ENCODE data around the gene RPH3AL. TPM values are rescaled to one million over a fixed set of nuclear protein-coding genes. Genes with fewer than 3 reads are reported as not detected.
"Not testable (repeated sequence)": the region's sequence is repeated elsewhere in the genome, so short reads cannot be mapped to it uniquely, and the experiment has no call there.

RPH3AL gene
- total RNA-seq, 2 donors from 2014 or later: 11.7 to 17.8 TPM

GRCh38 chr17:216625-217024 lies 136.0 kb downstream of the RPH3AL start:
- intact Hi-C loops (cut with DNase I): no loop called here
- DNase-seq (ENCODE audit: low spot score): no peak
- Histone ChIP-seq H3K9me3 (no peaks in the 10 kb centered on the region), H3K27ac (no peak overlapping the region), H3K27me3 (replicated peaks; ENCODE audit: insufficient read depth) (no peaks in the 10 kb centered on the region), H3K4me3 (no peak overlapping the region), H3K4me1 (replicated peaks) (no peaks in the 10 kb centered on the region), H3K36me3 (no peaks in the 10 kb centered on the region)
- WGBS: 44% methylated on average over 2 of the region's 2 CpGs
- TF ChIP-seq POLR2AphosphoS5 (IDR thresholded peaks at IDR 0.05) (no peak), CTCF (IDR thresholded peaks at IDR 0.05) (no peak), POLR2A (IDR thresholded peaks at IDR 0.05) (no peak)

GRCh38 chr17:215563-216478 lies 136.8 kb downstream of the RPH3AL start:
- H3K27ac ChIP-seq; H3K4me1 ChIP-seq (replicated peaks); H3K27me3 ChIP-seq (replicated peaks; ENCODE audit: insufficient read depth); H3K36me3 ChIP-seq; H3K4me3 ChIP-seq; H3K9me3 ChIP-seq; DNase-seq (ENCODE audit: low spot score); intact Hi-C loops (cut with DNase I): not testable (repeated sequence)
- WGBS: 70% methylated on average over 21 of the region's 29 CpGs

- Histone ChIP-seq H3K27me3 (replicated peaks; ENCODE audit: insufficient read depth) (no peaks in the 10 kb centered on the region), H3K27ac (no peak overlapping the region), H3K4me1 (replicated peaks) (no peaks in the 10 kb centered on the region), H3K9me3 (no peaks in the 10 kb centered on the region), H3K4me3 (no peak overlapping the region), H3K36me3 (no peaks in the 10 kb centered on the region)
- TF ChIP-seq CTCF (IDR thresholded peaks at IDR 0.05) (no peak), POLR2A (IDR thresholded peaks at IDR 0.05) (no peak), POLR2AphosphoS5 (IDR thresholded peaks at IDR 0.05) (no peak)
- 91% methylated on average over 10 of the region's 10 CpGs for WGBS
- intact Hi-C loops (cut with DNase I): no loop called here
- no peak for DNase-seq (ENCODE audit: low spot score)
Measured at GRCh38 chr17:214881-215331, 137.7 kb downstream of the RPH3AL start.

- 91% methylated on average over 25 of the region's 25 CpGs for WGBS
- H3K9me3 ChIP-seq: no peaks in the 10 kb centered on the region
Measured at GRCh38 chr17:213286-214105, 139.1 kb downstream of the RPH3AL start.

More at GRCh38 chr17:213286-214105, 139.1 kb downstream of the RPH3AL start:
- TF ChIP-seq POLR2A (IDR thresholded peaks at IDR 0.05) (no peak), CTCF (IDR thresholded peaks at IDR 0.05) (no peak), POLR2AphosphoS5 (IDR thresholded peaks at IDR 0.05) (no peak)
- no peak overlapping the region for H3K4me3 ChIP-seq
- H3K27ac ChIP-seq: no peak overlapping the region
- intact Hi-C loops (cut with DNase I): no loop called here
- H3K4me1 ChIP-seq (replicated peaks): no peaks in the 10 kb centered on the region
- no peak for DNase-seq (ENCODE audit: low spot score)
- no peaks in the 10 kb centered on the region for H3K27me3 ChIP-seq (replicated peaks; ENCODE audit: insufficient read depth)
- H3K36me3 ChIP-seq: no peaks in the 10 kb centered on the region

Data from prostate gland (tissue), 2 donors.